Liver (tissue), 9 donors: ENCODE measurements around the gene ARL3. TPM values are rescaled to one million over a fixed set of nuclear protein-coding genes. Genes with fewer than 3 reads are reported as not detected.

Experiments
- DNase-seq: peaks from one replicate; pipeline ENCODE4 v3.0.0-alpha.2; 2017; ENCODE audit warnings: low spot score
- H3K27ac ChIP-seq, 2 donors: one replicate each; pipeline ENCODE4 v1.7.0; 2013; ENCODE audit warnings: inconsistent platforms in 2 of 2, low read length in 2 of 2, control low read depth in 1 of 2, low read depth in 1 of 2, mild to moderate bottlenecking in 1 of 2
- H3K27me3 ChIP-seq, 4 donors: one replicate each; pipeline versions ENCODE4 v1.6.1 to v1.7.0; 2013; ENCODE audit warnings: low read length in 3 of 4, inconsistent platforms in 1 of 4, mild to moderate bottlenecking in 1 of 4, moderate library complexity in 1 of 4; ENCODE audit not compliant: control insufficient read depth in 4 of 4, insufficient read depth in 4 of 4
- H3K36me3 ChIP-seq, 4 donors: one replicate each; pipeline versions ENCODE4 v1.6.1 to v1.7.0; 2013; ENCODE audit warnings: low read length in 3 of 4, mild to moderate bottlenecking in 3 of 4, low read depth in 1 of 4, moderate library complexity in 1 of 4; ENCODE audit not compliant: control insufficient read depth in 4 of 4, insufficient read depth in 3 of 4
- H3K4me1 ChIP-seq, 4 donors: one replicate each; pipeline versions ENCODE4 v1.6.1 to v1.7.0; 2013; ENCODE audit warnings: low read length in 3 of 4, mild to moderate bottlenecking in 3 of 4, moderate library complexity in 1 of 4; ENCODE audit not compliant: control insufficient read depth in 4 of 4, insufficient read depth in 4 of 4
- H3K4me3 ChIP-seq, 3 donors: one replicate each; pipeline versions ENCODE4 v1.6.1 to v1.7.0; 2013; ENCODE audit warnings: low read length in 3 of 3, control low read depth in 1 of 3, low read depth in 1 of 3, mild to moderate bottlenecking in 1 of 3
- H3K9ac ChIP-seq, 2 donors: one replicate each; pipeline ENCODE4 v1.7.0; 2013; ENCODE audit warnings: low read length in 2 of 2, mild to moderate bottlenecking in 2 of 2, moderate library complexity in 2 of 2, control low read depth in 1 of 2, low read depth in 1 of 2
- H3K9me3 ChIP-seq, 4 donors: one replicate each; pipeline versions ENCODE4 v1.6.1 to v1.7.0; 2013; ENCODE audit warnings: low read length in 3 of 4; ENCODE audit not compliant: control insufficient read depth in 4 of 4
- ATF3 ChIP-seq: IDR thresholded peaks from 2 replicates; pipeline ENCODE4 v1.6.1; 2016; ENCODE audit warnings: antibody characterized with exemption
- EGR1 ChIP-seq, 2 donors: IDR thresholded peaks; 2 replicates each; pipeline ENCODE4 v1.6.1; 2016 to 2018; ENCODE audit warnings: antibody characterized with exemption in 2 of 2, low read depth in 2 of 2
- FOXA1 ChIP-seq: IDR thresholded peaks from 2 replicates; pipeline ENCODE4 v1.6.1; 2016; ENCODE audit warnings: antibody characterized with exemption
- HNF4A ChIP-seq, 2 donors: conservative IDR thresholded peaks; 2 replicates each; pipeline ENCODE4 v1.6.1; 2016; ENCODE audit warnings: antibody characterized with exemption in 2 of 2, mild to moderate bottlenecking in 2 of 2
- HNF4G ChIP-seq: IDR thresholded peaks from 2 replicates; pipeline ENCODE4 v1.6.1; 2016; ENCODE audit warnings: antibody characterized with exemption
- MAX ChIP-seq: IDR thresholded peaks from 2 replicates; pipeline ENCODE4 v1.6.1; 2016; ENCODE audit warnings: antibody characterized with exemption
- RAD21 ChIP-seq, 2 donors: IDR thresholded peaks; 2 replicates each; pipeline ENCODE4 v1.6.1; 2016; ENCODE audit warnings: antibody characterized with exemption in 2 of 2, mild to moderate bottlenecking in 2 of 2
- REST ChIP-seq: IDR thresholded peaks from 2 replicates; pipeline ENCODE4 v1.6.1; 2016; ENCODE audit warnings: antibody characterized with exemption, mild to moderate bottlenecking
- TAF1 ChIP-seq: conservative IDR thresholded peaks from 2 replicates; pipeline ENCODE4 v1.6.1; 2016; ENCODE audit warnings: antibody characterized with exemption, mild to moderate bottlenecking
- YY1 ChIP-seq: IDR thresholded peaks from 2 replicates; pipeline ENCODE4 v1.6.1; 2016; ENCODE audit warnings: antibody characterized with exemption, mild to moderate bottlenecking
- ZBTB33 ChIP-seq: IDR thresholded peaks from 2 replicates; pipeline ENCODE4 v1.6.1; 2016; ENCODE audit warnings: antibody characterized with exemption
- WGBS: extraction: QIAGEN DNeasy Blood & Tissue Kit; methylation state at CpG from one replicate; pipeline ENCODE4 v1.1.7; 2013; 5-methylcytosine and 5-hydroxymethylcytosine counted together
- polyA plus RNA-seq, 2 donors: library from polyadenylated mRNA; stranded (reverse) in 1 of 2; unstranded in 1 of 2; fragments of 200-250 nt in 1 of 2; fragments of >200 nt in 1 of 2; fragmentation: Nextera tagmentation in 1 of 2; extraction: Ambion mirVana in 1 of 2; gene quantifications; one replicate each; pipeline versions ENCODE4 v1.2.1 to v1.2.3, GENCODE V29; 2013 to 2015
- total RNA-seq, 2 donors: library from RNA; depleted of rRNA; stranded (reverse); fragments of >200 nt; gene quantifications; one replicate each; pipeline ENCODE4 v1.2.3, GENCODE V29; 2014
- donor health status: healthy.
- donor health status: healthy.
- donor health status: healthy.
- donor health status: healthy.
- donor health status: healthy.

The ARL3 gene
- total and polyA plus RNA-seq, 4 donors = 1.0 to 2.5 (median 2.3) TPM

- Histone ChIP-seq H3K9ac (no peak overlapping the region), H3K36me3 (no peaks in the 10 kb centered on the region), H3K4me1 (peaks cover 0 to 9% (median 7%) of the 10 kb centered on the region in 4 donors), H3K27ac (peak overlapping the region; percentile 44 to 58), H3K9me3 (no peaks in the 10 kb centered on the region), H3K4me3 (no peak overlapping the region), H3K27me3 (no peaks in the 10 kb centered on the region)
- no peak for DNase-seq
- 87% methylated on average over 9 of the region's 9 CpGs for WGBS
- TF ChIP-seq ATF3 = no peak
- TF ChIP-seq YY1 = no peak
- no peak for TF ChIP-seq RAD21 (IDR thresholded peaks at IDR 0.05)
- TF ChIP-seq ZBTB33 = no peak
- no peak for TF ChIP-seq TAF1
- TF ChIP-seq HNF4G = no peak
- TF ChIP-seq REST = no peak
Observed at GRCh38 chr10:102752266-102752930, 38.2 kb upstream of the ARL3 start.

- H3K4me1 ChIP-seq = peaks cover 0 to 25% (median 18%) of the 10 kb centered on the region in 4 donors
- no peak for DNase-seq
- WGBS = 50% methylated on average over 4 of the region's 4 CpGs
- H3K27me3 ChIP-seq = no peaks in the 10 kb centered on the region
- H3K4me3 ChIP-seq = peak overlapping the region; percentile 68 to 99 (median 96)
- H3K27ac ChIP-seq = peak overlapping the region; percentile 82 to 84
- no peaks in the 10 kb centered on the region for H3K36me3 ChIP-seq
- H3K9me3 ChIP-seq = no peaks in the 10 kb centered on the region
- H3K9ac ChIP-seq = peak overlapping the region in 1 of 2 donors; percentile 79
- TF ChIP-seq FOXA1 (no peak), ZBTB33 (no peak), REST (no peak), MAX (no peak), EGR1 (IDR thresholded peaks at IDR 0.05; ENCODE audit: low read depth in 2 of 2) (no peak), HNF4A (conservative IDR thresholded peaks at IDR 0.05) (no peak)
Observed at GRCh38 chr10:102745157-102745556, 31.0 kb upstream of the ARL3 start.
